ENCODE results near the gene CHST15. TPM values are rescaled to one million over a fixed set of nuclear protein-coding genes. Genes with fewer than 3 reads are reported as not detected.

The CHST15 gene
- total and polyA plus RNA-seq, 3 donors from 2014 or later, result 9.3 to 12.8 (median 11.5) TPM

DNA sequence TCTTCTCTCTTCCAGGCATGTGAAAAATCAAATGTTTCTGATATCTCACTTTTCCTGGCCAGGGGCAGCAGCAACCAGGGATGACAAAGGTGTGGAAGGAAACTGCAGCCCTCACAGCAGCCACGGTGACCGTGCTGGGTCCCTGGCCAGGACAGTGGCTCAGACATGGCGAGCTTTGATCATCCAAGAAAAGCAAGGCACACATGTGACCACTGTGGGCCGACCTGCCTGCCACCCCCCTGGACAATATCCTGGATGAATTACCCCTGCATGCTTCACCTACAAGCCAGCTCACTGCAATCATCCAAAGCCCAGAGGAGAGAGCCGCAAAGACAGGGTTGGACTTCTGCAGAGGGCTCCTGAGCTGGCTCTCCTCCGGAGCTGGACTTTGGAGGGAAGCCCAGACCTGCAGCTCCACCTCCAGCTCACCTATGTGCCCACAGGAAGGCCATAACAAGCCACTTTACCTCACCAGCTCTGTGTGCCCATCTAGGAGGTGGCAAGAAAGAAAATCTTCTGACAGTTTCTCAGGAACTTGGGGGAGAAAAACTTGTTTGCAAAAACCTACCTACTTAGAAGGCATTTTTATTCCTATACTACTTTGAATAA lies 2.7 kb downstream of the CHST15 start:
- Histone ChIP-seq H3K4me1 (peaks cover 5% of the 10 kb centered on the region), H3K9me3 (no peaks in the 10 kb centered on the region), H3K27me3 (no peaks in the 10 kb centered on the region), H3K36me3 (ENCODE audit: low read depth, missing control alignments) (no peaks in the 10 kb centered on the region), H3K4me3 (no peak overlapping the region), H3K27ac (no peak overlapping the region)
- intact Hi-C loops (cut with DNase I; ENCODE audit: low total_unique reads), result no loop called here
- 69 to 76% methylated on average over 5 to 6 of the region's 6 CpGs for WGBS, 2 donors
- no peak for DNase-seq
- TF ChIP-seq, protein P1, sequence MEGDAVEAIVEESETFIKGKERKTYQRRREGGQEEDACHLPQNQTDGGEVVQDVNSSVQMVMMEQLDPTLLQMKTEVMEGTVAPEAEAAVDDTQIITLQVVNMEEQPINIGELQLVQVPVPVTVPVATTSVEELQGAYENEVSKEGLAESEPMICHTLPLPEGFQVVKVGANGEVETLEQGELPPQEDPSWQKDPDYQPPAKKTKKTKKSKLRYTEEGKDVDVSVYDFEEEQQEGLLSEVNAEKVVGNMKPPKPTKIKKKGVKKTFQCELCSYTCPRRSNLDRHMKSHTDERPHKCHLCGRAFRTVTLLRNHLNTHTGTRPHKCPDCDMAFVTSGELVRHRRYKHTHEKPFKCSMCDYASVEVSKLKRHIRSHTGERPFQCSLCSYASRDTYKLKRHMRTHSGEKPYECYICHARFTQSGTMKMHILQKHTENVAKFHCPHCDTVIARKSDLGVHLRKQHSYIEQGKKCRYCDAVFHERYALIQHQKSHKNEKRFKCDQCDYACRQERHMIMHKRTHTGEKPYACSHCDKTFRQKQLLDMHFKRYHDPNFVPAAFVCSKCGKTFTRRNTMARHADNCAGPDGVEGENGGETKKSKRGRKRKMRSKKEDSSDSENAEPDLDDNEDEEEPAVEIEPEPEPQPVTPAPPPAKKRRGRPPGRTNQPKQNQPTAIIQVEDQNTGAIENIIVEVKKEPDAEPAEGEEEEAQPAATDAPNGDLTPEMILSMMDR (IDR thresholded peaks at IDR 0.05), result no peak
- TF ChIP-seq POLR2A (IDR thresholded peaks at IDR 0.05), result no peak

DNA sequence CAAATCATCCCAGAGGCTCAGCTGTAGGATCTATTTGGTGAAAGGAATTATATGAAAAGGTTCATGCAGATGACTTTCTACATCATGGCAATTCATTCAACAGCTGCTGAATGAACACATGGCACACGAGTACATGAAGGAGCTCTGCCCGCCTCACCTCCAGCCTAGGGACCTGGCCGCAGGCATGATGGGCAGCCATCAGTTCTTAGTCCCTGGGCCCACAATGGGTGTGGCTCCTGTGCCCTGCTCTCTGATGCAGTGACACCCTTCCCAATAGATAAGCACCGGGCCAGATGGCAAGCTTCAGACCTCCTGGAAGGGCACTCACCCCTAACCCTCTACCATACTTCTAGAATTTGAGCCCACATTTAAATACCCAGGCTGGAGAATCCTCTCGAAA lies 3.5 kb downstream of the CHST15 start:
- intact Hi-C loops (cut with DNase I; ENCODE audit: low total_unique reads), result no loop called here
- Histone ChIP-seq H3K4me3 (no peak overlapping the region), H3K9me3 (no peaks in the 10 kb centered on the region), H3K27ac (no peak overlapping the region), H3K4me1 (peaks cover 5% of the 10 kb centered on the region), H3K27me3 (no peaks in the 10 kb centered on the region), H3K36me3 (ENCODE audit: low read depth, missing control alignments) (no peaks in the 10 kb centered on the region)
- no peak for DNase-seq
- 95 to 99% methylated on average over 5 of the region's 5 CpGs for WGBS, 2 donors
- no peak for TF ChIP-seq POLR2A (IDR thresholded peaks at IDR 0.05)
- TF ChIP-seq, protein P1 (IDR thresholded peaks at IDR 0.05), result no peak

GRCh38 chr10:124088915-124089314 lies 4.5 kb downstream of the CHST15 start:
- no peaks in the 10 kb centered on the region for H3K9me3 ChIP-seq
- TF ChIP-seq, protein P1 (IDR thresholded peaks at IDR 0.05), result no peak
- intact Hi-C loops (cut with DNase I; ENCODE audit: low total_unique reads), result no loop called here
- no peak overlapping the region for H3K4me3 ChIP-seq
- H3K4me1 ChIP-seq, result peaks cover 1% of the 10 kb centered on the region
- WGBS, 2 donors, result 85 to 88% methylated on average over 2 of the region's 2 CpGs
- no peaks in the 10 kb centered on the region for H3K36me3 ChIP-seq (ENCODE audit: low read depth, missing control alignments)
- DNase-seq, result no peak
- H3K27me3 ChIP-seq, result no peaks in the 10 kb centered on the region
- H3K27ac ChIP-seq, result no peak overlapping the region

DNA sequence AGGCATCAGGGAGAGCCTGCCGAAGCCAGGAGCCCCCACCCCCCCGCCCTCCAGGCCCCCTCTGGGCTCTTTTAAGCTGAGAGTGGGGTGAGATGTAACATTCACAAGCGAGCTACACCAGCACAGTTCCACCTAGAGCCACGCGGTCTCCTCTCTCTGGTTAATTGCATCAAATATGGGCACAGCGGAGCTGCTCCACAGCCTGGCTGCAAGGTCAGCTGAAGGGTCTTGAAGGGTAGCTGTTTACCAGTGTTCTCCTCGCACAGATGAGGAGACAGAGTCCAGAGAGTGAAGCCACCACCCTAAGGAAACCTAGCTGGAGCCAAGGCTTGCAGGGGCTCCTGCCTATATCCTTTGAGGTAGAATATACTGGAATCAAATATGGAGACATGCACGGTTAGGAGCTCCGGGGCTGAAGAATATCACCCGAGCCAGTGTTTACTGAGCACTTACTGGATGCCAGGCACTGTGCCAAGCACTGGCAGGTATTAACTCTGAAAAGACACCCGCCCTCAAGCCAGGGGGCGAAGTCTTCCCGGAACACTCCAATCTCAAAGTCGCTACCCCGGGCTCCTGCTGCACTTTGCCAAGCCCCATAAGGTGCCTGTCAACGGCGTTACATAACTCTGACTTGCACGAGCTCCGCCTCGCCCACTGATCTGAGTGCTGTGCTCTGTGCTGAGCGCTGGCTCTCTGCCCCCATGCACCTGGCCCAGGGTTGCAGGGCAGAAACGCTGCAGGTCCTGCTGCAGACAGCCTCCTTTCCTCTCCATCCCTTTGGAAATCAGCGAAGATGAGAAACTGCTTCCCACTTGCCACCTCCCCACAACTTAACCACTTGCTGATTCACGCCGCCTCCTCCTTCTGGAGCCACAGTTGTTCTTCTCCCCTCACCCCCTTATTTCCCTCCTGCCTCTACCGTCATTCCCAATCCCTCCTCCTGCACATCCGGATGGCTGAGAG lies 5.4 kb downstream of the CHST15 start:
- Histone ChIP-seq H3K4me3 (no peak overlapping the region), H3K4me1 (no peaks in the 10 kb centered on the region), H3K27me3 (no peaks in the 10 kb centered on the region), H3K9me3 (no peaks in the 10 kb centered on the region), H3K27ac (no peak overlapping the region), H3K36me3 (ENCODE audit: low read depth, missing control alignments) (no peaks in the 10 kb centered on the region)
- no peak for DNase-seq
- WGBS, 2 donors, result 87 to 88% methylated on average over 21 to 27 of the region's 27 CpGs
- intact Hi-C loops (cut with DNase I; ENCODE audit: low total_unique reads), result no loop called here
- no peak for TF ChIP-seq POLR2A (IDR thresholded peaks at IDR 0.05)
- TF ChIP-seq, protein P1 (IDR thresholded peaks at IDR 0.05), result no peak
